DMS53 treated with DMSO at 0.1 percent for 48 hours (cell line): ENCODE data around the gene CCBE1.
A peak's percentile ranks its signal among the peaks of the same experiment; 100 is the strongest.
"Not testable (repeated sequence)": the region's sequence is repeated elsewhere in the genome, so short reads cannot be mapped to it uniquely, and the experiment has no call there.

Source experiments
- DNase-seq: peaks from one replicate; lab custom pipeline; 2025; ENCODE audit not compliant: unreplicated experiment; lab: John Stamatoyannopoulos, UW

Gene CCBE1

DNA sequence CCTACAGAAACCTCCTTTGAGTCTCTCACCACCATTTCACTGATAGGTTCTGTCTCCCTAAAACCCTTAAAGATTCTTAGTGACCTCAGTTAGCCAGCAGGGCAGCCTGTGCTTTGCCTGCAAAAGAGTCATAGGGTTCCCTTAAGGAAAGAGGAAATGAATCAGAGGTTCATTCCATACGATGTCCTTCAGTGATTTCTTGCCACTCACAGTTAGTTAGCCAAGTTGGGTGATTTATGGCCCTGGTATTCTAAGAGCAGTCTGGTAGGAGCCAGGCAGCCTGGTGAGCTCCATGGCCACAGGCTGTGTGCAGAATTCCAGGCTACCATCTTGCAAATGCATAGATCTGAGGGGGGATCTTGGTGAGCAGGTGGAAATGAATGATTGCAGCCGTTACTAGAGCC, 18.7 kb upstream of the CCBE1 start:
- DNase-seq = no peak

- DNase-seq = no peak
Measured at GRCh38 chr18:59715445-59715844, 18.2 kb upstream of the CCBE1 start.

DNA sequence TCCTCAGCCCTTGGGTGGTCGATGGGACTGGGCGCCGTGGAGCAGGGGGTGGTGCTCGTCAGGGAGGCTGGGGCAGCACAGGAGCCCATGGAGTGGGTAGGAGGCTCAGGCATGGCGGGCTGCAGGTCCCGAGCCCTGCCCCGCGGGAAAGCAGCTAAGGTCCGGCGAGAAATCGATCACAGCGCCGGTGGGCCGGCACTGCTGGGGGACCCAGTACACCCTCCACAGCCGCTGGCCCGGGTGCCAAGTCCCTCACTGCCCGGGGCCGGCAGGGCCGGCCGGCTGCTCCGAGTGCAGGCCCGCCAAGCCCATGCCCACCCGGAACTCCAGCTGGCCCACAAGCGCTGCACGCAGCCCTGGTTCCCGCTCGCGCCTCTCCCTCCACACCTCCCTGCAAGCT, 16.9 kb upstream of the CCBE1 start:
- not testable (repeated sequence) for DNase-seq

DNA sequence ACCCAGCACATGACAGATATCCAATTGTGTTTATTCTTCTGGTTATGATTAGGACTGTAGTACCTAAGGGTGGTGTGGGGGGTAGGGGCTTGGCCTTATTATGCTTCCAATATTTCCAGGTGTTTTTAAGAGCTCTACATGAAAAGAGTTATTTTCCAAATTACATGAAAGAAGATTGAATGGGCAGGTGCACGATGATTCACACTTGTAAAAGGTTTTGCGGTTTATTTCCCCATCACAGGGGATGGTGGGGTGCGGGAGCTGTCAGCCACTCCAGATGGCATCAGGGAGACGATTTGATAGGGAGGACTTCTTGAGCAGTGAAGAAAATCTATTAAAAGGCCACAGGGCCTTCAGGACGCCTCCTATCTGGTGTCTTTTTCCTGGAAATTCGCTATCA, 15.1 kb upstream of the CCBE1 start:
- DNase-seq = no peak

- DNase-seq = no peak
Measured at GRCh38 chr18:59708988-59709387, 11.8 kb upstream of the CCBE1 start.

DNA sequence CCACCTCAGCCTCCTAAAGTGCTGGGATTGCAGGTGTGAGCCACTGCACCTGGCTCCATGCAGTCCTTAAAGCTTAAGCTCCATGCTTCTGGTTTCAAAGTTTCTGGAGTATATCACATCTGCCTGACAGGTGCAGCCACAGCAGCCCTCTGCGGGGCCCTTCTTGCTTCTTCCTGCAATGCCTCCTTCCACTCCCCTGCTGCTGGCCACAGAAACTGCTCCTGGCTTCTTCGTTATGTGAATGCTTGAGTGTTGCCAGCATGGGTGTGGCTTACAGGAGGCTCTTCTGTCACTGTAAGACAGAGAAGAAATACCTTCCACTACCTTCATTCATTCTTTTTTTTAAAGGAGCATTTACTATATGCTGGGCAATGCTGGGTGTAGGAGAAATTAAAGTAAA, 10.1 kb upstream of the CCBE1 start:
- DNase-seq = no peak

DNA sequence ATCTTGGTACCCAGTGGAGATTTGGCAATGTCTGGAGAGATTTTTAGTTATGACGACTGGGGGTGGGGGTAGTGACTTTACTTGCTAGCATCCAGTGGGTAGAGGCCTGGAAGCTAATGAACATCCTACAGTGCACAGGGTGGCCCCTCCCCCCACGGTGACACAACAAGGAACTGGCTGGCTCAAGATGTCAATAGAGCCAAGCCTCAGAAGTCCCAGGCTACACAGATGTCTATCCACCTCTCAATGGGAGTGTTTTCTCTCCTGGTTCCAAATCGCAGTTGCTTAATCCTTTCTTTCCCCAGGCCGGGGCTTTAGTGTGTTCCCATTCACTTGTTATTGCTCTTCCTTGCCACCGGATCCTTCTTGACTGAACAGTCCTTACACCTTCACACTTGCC, 9.3 kb upstream of the CCBE1 start:
- DNase-seq = no peak

- no peak for DNase-seq
Measured at GRCh38 chr18:59705145-59705544, 7.9 kb upstream of the CCBE1 start.

DNA sequence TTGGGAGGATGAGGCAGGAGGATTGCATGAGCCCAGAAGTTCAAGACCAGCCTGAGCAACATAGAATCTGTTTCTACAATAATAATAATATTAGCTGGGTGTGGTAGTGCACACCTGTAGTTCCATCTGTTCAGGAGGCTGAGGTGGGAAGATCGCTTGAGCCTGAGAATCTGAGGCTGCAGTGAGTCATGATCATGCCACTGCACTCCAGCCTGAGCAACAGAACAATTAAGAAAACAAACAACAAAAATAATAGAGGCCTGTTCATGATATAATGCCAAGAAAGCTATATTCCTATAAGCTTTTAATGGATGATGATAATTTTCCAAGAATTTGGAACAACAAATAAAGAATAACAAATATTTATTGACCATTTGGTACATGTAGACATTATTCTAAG, 6.9 kb upstream of the CCBE1 start:
- no peak for DNase-seq

DNA sequence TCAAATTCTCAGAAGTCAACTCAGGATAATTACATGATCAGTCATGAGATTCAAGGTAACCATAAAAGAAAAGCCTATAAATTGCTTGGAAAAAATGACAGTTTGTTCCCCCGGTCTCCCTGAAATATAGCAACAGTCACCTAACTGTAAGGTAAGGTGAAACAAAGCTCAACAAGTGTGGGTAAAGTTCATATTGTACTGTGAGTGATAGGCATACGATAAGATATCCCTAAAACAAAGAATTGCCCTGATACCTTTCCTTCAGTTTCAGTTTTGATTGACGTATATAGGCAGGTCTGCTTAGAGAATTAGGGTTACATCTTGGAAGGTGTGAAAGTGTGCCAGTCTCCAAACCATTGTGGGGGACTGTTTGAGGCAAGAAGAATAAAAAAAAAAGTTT, 4.0 kb upstream of the CCBE1 start:
- DNase-seq = no peak

GRCh38 chr18:59700535-59700967, 3.3 kb upstream of the CCBE1 start:
- DNase-seq = no peak

DNA sequence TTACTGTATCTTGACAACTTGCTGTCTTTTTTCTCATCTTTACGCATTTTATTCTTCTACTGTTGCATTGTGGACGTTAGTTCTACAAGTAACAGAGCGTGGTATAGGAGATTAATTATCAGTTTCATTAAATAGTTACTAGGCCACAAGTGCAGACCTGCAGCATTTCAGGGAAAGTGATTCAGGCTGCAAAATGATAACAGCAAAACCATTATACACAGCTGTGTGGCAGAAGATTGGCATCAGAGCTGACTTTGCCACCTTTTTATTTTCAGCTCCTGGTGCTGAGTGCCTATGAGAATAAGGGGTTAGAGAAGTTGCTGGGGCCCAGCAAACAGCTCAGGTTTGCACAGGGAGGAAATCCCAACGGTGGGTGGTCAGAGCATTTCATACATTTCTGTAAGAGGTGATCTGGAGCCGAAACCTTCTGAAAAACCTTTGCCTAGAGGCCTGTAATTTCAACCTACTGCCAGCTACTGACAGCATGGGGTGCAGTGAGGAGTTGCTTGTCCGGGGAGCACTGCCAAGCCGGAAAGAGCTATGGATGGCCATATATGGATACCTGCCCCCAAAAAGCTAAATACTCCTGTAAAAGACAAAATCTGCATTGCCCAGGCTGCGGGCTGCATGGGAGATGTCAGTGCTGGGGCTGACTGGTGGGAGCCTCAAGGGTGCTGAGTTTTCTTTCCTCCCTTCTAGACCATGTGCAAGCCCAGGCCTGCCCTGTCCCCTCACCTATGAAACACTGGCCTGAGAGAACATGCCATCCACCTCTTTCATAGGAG, 2.7 kb upstream of the CCBE1 start:
- no peak for DNase-seq

GRCh38 chr18:59699061-59699460, 1.8 kb upstream of the CCBE1 start:
- no peak for DNase-seq

DNA sequence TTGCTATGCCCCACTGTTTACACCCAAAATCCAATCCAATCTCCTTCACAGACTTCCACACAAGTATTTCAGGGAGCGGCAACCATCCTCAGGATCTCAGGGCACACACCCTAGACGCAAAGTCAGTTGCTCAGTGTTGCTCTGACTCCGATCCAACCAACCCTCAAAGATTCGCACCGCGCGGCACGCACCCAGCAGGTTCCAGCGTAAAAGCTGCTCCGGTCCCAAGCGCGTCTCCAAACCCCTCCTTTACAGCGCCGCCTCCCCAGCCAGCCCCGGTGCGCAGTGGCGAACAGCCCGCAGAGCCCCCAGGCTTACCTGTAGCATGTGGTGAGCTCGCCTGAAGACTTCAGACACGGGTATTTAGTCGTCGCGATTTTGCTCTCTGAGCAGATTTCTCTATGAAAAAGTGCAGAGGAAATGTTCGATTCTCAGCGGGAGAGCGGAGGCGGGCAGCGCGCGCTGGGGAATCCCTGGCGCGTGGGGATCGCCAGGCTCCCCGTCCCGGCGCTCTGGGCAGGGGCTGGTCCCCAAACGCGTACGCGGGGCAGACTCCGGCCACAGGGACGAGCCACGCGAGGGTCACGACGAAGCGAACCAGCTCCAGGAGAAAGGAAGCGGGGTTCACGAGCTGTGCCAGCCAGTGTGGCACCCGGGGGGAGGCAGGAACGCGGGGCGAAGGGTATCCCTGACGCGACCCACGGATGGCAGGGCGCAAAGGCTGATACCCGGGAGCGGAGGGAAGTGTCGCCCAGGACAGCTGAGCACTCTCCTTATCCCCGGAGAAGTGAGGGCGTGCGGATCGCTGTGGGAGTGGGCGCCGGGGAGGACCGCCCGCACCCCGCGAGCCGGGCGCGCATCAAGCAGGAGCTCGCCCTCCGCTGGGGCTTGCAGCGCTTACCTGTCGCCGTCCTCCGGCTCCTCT, 650 bp downstream of the CCBE1 start:
- no peak for DNase-seq

DNA sequence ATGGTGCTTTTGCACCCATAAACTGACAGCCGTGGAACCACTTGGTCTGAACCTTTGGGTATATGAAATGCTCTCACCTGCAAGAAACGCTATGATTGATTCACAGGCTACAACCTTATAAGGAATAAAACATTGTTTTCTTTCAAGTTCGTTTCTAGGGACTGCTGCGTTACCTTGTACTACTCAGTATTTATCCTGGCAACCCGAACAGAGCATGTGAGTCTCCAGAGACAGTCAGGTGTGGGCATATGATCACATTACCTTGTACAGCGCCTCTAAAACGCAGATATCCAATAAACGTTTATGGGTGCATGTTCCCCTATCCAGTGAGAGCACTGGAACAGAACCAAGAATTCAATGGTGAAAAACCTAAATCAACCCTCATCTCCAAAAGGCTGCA, 1.7 kb downstream of the CCBE1 start:
- no peak for DNase-seq

GRCh38 chr18:59694824-59695223, 2.4 kb downstream of the CCBE1 start:
- DNase-seq = no peak

DNA sequence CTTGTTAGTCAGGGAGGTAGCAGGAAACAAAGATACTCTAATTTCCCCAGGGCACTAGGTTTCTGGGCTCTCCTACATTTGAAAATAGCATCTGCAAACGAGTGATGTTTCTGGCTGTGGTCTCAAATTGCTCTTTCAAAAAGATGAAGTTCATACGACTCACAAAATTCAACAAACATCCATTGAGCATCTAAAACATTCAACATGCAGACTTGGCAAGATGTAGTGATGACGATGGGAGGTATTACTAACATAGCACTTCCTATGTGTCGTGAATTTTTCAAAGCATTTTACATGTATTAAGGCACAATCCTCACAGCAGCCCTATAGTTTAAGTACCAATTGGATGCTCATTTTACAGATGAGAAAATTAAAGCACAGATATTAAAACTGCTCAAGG, 5.2 kb downstream of the CCBE1 start:
- DNase-seq = no peak

DNA sequence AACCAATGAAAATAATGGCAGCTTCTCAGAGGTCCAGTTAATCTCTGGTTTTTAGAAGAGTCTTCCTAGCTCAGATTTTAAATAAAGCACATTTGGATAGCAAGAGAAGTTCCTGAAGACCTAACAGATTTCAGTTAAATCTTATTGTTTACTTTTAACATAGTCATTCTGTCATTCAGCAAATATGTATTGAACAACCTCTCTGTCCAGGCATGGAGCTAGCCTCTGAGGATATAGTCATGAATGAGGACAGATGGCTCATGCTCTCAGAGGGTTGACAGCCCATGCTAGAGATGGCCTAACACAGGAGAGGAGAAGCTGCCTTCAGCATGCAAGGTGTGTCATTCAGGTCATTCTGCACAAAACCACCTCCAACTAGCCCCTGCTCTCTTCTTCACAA, 6.2 kb downstream of the CCBE1 start:
- DNase-seq = peak; percentile 53

GRCh38 chr18:59690186-59690982, 6.8 kb downstream of the CCBE1 start:
- no peak for DNase-seq

DNA sequence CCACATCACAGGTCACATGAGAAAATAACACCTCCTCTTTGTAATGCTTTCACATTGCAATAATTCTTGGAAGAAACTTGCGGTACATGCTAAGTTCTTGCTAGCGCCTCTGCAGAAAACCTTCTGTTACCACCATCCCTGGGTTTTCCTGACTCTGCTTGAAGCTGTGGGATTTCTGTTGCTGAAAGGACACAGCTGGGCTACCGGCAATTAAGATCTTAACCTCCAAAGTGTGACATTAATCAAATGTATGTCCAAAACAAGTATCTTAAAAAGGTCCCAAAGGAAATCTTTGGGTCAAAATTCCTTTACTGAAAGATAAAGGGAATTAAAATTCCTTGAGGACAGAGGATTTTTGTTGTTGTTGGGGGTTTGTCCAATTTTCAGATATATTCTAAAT, 7.5 kb downstream of the CCBE1 start:
- no peak for DNase-seq

DNA sequence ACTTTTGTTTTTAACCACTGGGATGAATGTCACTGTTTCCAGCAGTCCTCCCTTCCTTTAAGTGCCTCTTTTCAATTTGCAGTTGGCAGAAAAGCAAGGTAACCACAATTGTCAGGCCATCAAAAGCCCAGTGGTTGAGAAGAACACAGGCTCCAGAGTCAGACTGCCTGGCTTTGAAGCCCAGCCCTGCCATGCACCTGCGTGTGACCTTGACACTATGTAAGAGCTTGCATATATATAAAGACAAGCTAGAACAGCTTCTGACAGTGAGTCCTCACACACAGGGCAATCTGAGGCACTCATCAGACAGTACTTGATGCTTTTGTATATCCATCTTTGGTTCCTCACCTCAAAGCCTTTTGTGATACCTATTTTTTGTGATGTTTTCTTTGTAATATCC, 11.0 kb downstream of the CCBE1 start:
- DNase-seq = no peak
